ENCODE measurements around the gene PTP4A1. TPM values are rescaled to one million over a fixed set of nuclear protein-coding genes. Genes with fewer than 3 reads are reported as not detected.

The PTP4A1 gene
- total and polyA plus RNA-seq, 2 of the 13 experiments (the other 11 are each of a cell fraction or from before 2014, with no cell fraction given): 141 to 376 TPM

DNA sequence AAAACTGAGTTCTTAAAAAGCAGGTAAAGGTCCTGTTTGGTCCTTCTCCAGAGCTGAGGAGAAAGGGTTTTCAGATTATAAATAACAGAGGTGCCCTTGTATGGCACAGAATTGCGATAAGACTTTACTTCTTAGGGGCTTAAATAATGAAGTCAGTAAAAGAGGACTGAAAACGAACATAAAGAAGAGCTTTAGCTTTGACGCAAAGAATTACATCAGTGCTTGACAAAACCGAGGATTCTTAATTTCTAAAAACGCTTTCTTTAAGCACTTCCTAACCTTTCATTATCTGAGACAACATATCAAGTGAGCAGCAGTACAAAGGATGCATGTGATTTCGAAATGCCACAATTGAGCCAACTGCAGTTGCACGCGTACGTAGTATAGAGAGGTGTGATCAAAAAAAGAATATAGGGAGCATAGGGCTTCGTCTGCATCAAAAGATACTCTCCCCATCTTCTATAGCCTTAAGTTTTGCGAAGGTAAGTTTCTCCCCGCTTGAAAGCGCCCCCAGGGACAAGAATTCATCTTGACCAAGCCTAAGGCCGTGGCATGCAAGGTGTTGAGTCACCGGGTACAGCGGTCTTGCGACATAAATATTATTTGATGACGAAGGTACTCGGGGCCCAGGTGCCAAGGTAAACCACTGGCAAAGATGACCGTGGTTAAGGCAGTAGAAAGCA is 778 bp upstream of the PTP4A1 start (continued):
- TF ChIP-seq, protein P1, sequence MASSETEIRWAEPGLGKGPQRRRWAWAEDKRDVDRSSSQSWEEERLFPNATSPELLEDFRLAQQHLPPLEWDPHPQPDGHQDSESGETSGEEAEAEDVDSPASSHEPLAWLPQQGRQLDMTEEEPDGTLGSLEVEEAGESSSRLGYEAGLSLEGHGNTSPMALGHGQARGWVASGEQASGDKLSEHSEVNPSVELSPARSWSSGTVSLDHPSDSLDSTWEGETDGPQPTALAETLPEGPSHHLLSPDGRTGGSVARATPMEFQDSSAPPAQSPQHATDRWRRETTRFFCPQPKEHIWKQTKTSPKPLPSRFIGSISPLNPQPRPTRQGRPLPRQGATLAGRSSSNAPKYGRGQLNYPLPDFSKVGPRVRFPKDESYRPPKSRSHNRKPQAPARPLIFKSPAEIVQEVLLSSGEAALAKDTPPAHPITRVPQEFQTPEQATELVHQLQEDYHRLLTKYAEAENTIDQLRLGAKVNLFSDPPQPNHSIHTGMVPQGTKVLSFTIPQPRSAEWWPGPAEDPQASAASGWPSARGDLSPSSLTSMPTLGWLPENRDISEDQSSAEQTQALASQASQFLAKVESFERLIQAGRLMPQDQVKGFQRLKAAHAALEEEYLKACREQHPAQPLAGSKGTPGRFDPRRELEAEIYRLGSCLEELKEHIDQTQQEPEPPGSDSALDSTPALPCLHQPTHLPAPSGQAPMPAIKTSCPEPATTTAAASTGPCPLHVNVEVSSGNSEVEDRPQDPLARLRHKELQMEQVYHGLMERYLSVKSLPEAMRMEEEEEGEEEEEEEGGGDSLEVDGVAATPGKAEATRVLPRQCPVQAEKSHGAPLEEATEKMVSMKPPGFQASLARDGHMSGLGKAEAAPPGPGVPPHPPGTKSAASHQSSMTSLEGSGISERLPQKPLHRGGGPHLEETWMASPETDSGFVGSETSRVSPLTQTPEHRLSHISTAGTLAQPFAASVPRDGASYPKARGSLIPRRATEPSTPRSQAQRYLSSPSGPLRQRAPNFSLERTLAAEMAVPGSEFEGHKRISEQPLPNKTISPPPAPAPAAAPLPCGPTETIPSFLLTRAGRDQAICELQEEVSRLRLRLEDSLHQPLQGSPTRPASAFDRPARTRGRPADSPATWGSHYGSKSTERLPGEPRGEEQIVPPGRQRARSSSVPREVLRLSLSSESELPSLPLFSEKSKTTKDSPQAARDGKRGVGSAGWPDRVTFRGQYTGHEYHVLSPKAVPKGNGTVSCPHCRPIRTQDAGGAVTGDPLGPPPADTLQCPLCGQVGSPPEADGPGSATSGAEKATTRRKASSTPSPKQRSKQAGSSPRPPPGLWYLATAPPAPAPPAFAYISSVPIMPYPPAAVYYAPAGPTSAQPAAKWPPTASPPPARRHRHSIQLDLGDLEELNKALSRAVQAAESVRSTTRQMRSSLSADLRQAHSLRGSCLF (CRISPR knock-in tag; IDR thresholded peaks at IDR 0.05; ENCODE audit: borderline replicate concordance): 0 out of 2 replicates have a peak, but pooled peaks have one; percentile 54
- TF ChIP-seq ZMYM2 (CRISPR knock-in tag; IDR thresholded peaks at IDR 0.05): 0 out of 2 replicates have a peak, but pooled peaks have one; percentile 32
- peak; percentile 96 for TF ChIP-seq FOSL2 (CRISPR knock-in tag; IDR thresholded peaks at IDR 0.05)
- 0 out of 2 replicates have a peak, but pooled peaks have one; percentile 16 for TF ChIP-seq NFATC3 (CRISPR knock-in tag; IDR thresholded peaks at IDR 0.05)
- 0 out of 2 replicates have a peak, but pooled peaks have one; percentile 60 for TF ChIP-seq XBP1 (CRISPR knock-in tag; IDR thresholded peaks at IDR 0.05)
- TF ChIP-seq IRF2 (CRISPR knock-in tag; IDR thresholded peaks at IDR 0.05): 0 out of 2 replicates have a peak, but pooled peaks have one; percentile 11
- 0 out of 2 replicates have a peak, but pooled peaks have one; percentile 26 for TF ChIP-seq ZFAT (CRISPR knock-in tag; conservative IDR thresholded peaks at IDR 0.05)
- no peak; the same call in 1 of the 2 replicates for TF ChIP-seq ZNF350 (CRISPR knock-in tag; IDR thresholded peaks at IDR 0.05; ENCODE audit: borderline replicate concordance, low read depth)
- 0 out of 2 replicates have a peak, but pooled peaks have one; percentile 7 for TF ChIP-seq ZNF446 (CRISPR knock-in tag; IDR thresholded peaks at IDR 0.05)
- 0 out of 2 replicates have a peak, but pooled peaks have one; percentile 2 for TF ChIP-seq SIN3A (IDR thresholded peaks at IDR 0.05; ENCODE audit: borderline replicate concordance, low read depth, low read length)
- 0 out of 2 replicates have a peak, but pooled peaks have one; percentile 38 for TF ChIP-seq MAFF (IDR thresholded peaks at IDR 0.05; ENCODE audit: low read depth, low read length)
- TF ChIP-seq TMF1 (CRISPR knock-in tag; IDR thresholded peaks at IDR 0.05; ENCODE audit: low read depth): no peak
- no peak for TF ChIP-seq ZNF343 (CRISPR knock-in tag; IDR thresholded peaks at IDR 0.05)
- TF ChIP-seq ZBTB21 (CRISPR knock-in tag; IDR thresholded peaks at IDR 0.05): peak; percentile 88
- no peak for TF ChIP-seq ZNF891 (CRISPR knock-in tag; IDR thresholded peaks at IDR 0.05)
- TF ChIP-seq ZNF615 (CRISPR knock-in tag; IDR thresholded peaks at IDR 0.05; ENCODE audit: borderline replicate concordance): 0 out of 2 replicates have a peak, but pooled peaks have one; percentile 53
- no peak for TF ChIP-seq RFXAP (CRISPR knock-in tag; IDR thresholded peaks at IDR 0.05; ENCODE audit: borderline replicate concordance)
- 0 out of 2 replicates have a peak, but pooled peaks have one; percentile 5 for TF ChIP-seq ATF7-NPFF (CRISPR knock-in tag; IDR thresholded peaks at IDR 0.05; ENCODE audit: low read depth)
- TF ChIP-seq NFKB2 (CRISPR knock-in tag; IDR thresholded peaks at IDR 0.05; ENCODE audit: borderline replicate concordance): no peak
- TF ChIP-seq ZNF792 (CRISPR knock-in tag; IDR thresholded peaks at IDR 0.05): 0 out of 2 replicates have a peak, but pooled peaks have one; percentile 1
- TF ChIP-seq MED1 (CRISPR knock-in tag; IDR thresholded peaks at IDR 0.05): peak; percentile 39
- no peak for TF ChIP-seq ZNF670 (CRISPR knock-in tag; IDR thresholded peaks at IDR 0.05; ENCODE audit: borderline replicate concordance)
- no peak for TF ChIP-seq MYPOP (CRISPR knock-in tag; IDR thresholded peaks at IDR 0.05)
- peak; percentile 73; the same call in 1 of the 2 replicates for TF ChIP-seq DNMT3B (CRISPR knock-in tag; conservative IDR thresholded peaks at IDR 0.05)
